ENCODE results near the gene KIAA1191.
A peak's percentile ranks its signal among the peaks of the same experiment; 100 is the strongest.

The KIAA1191 gene

DNA sequence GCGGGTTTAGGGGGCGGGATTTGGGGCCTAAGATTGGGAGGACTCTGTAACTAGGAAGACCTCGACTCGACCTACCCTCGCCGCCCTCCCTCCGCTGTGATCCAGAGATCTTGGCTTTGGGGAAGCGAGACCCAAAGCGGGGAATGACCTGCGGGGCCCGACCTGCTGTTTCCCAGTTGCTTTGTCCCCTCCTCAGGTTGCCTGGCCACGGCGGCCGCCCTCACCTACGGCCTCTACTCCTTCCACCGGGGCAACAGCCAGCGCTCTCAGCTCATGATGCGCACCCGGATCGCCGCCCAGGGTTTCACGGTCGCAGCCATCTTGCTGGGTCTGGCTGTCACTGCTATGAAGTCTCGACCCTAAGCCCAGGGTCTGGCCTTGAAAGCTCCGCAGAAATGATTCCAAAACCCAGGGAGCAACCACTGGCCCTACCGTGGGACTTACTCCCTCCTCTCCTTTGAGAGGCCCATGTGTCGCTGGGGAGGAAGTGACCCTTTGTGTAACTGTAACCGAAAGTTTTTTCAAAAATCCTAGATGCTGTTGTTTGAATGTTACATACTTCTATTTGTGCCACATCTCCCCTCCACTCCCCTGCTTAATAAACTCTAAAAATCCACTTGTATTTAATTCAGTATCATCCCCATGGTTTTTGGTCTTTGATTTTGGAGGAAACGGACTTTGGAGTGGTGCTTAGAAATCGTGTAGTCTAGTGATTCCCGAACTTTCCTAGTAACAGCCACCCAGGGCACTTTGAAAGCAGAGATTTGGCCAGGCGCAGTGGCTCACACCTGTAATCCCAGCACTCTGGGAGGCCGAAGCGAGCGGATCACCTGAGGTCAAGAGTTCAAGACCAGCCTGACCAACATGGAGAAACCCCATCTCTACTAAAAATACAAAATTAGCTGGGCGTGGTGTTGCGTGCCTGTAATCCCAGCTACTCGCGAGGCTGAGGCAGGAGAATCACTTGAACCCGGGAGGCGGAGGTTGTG, 27.9 kb upstream of the KIAA1191 start:
- in situ Hi-C loops (cut with HindIII; ENCODE audit: low sequenced_read_pairs), result no loop called here
- H3K4me3 ChIP-seq (ENCODE audit: low read depth, low read length), result peak overlapping the region; percentile 91
- no peak for DNase-seq (ENCODE audit: low read depth, low spot score)
- TF ChIP-seq, protein P1, sequence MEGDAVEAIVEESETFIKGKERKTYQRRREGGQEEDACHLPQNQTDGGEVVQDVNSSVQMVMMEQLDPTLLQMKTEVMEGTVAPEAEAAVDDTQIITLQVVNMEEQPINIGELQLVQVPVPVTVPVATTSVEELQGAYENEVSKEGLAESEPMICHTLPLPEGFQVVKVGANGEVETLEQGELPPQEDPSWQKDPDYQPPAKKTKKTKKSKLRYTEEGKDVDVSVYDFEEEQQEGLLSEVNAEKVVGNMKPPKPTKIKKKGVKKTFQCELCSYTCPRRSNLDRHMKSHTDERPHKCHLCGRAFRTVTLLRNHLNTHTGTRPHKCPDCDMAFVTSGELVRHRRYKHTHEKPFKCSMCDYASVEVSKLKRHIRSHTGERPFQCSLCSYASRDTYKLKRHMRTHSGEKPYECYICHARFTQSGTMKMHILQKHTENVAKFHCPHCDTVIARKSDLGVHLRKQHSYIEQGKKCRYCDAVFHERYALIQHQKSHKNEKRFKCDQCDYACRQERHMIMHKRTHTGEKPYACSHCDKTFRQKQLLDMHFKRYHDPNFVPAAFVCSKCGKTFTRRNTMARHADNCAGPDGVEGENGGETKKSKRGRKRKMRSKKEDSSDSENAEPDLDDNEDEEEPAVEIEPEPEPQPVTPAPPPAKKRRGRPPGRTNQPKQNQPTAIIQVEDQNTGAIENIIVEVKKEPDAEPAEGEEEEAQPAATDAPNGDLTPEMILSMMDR (IDR thresholded peaks at IDR 0.05; ENCODE audit: low read depth, low read length), result no peak

DNA sequence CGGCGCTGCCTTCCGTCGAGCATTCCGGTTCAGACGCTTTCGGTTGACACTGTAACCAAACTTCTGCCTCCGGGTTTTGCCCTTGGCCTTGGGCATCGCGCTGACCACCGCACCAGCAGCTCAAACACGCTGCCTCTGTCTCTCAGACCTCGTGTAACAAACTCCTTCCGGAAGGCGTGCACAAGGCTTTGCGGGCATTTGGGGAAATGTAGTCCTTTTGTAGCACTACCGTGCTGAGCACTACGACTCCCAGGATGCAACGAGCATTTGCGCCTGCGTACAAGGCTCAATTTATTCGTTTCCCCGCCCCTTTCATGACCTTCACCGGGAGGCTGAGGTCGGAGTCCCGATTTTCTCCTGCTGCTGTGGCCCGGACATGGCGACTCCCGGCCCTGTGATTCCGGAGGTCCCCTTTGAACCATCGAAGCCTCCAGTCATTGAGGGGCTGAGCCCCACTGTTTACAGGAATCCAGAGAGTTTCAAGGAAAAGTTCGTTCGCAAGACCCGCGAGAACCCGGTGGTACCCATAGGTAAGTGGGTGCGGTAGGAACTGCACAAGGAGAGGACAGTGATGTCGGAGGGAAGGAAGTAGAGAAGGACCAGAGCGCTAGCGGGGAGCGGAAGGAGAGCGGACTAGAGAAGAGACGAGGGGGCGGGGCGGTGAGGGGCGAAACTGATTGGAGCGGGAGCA, 27.0 kb upstream of the KIAA1191 start, which contains the start of the genes HIGD2A and NOP16:
Gene HIGD2A (plus strand): TSS at position 308 of the 691 bp plus-strand sequence. CDS start 69 bp downstream, at position 377.
Gene NOP16 (minus strand): TSS at position 155 of the 691 bp plus-strand sequence. CDS start 59 bp downstream, at position 96.
- peak within 1 kb of the TSS; percentile 91 for H3K4me3 ChIP-seq (ENCODE audit: low read depth, low read length)
- in situ Hi-C loops (cut with HindIII; ENCODE audit: low sequenced_read_pairs), result no loop called here
- TF ChIP-seq, protein P1 (IDR thresholded peaks at IDR 0.05; ENCODE audit: low read depth, low read length), result no peak
- DNase-seq (ENCODE audit: low read depth, low spot score), result peak; percentile 99

DNA sequence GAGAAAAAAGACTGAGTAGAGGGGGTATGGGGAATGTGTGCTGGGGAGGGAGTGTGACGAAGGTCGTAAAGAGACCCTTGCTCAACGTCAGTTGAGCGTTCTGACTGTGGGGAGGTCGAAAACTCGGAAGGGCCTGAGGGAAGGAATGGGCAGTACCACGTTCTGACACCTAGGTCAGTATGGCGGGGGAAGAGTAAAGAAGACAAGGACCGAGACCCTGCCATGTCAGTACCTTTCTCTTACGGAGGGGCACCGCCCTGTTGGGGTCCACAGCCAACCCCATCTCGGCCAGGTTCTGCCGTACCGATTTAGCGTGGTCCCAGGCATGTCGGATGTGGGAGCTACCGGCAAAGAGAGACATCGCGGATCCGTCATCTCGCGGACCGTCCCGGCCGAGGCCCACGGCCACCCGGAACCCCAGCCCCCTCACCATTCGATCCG, 26.5 kb upstream of the KIAA1191 start:
- H3K4me3 ChIP-seq (ENCODE audit: low read depth, low read length), result peak overlapping the region; percentile 91
- no peak for DNase-seq (ENCODE audit: low read depth, low spot score)
- in situ Hi-C loops (cut with HindIII; ENCODE audit: low sequenced_read_pairs), result no loop called here
- TF ChIP-seq, protein P1 (IDR thresholded peaks at IDR 0.05; ENCODE audit: low read depth, low read length), result no peak

DNA sequence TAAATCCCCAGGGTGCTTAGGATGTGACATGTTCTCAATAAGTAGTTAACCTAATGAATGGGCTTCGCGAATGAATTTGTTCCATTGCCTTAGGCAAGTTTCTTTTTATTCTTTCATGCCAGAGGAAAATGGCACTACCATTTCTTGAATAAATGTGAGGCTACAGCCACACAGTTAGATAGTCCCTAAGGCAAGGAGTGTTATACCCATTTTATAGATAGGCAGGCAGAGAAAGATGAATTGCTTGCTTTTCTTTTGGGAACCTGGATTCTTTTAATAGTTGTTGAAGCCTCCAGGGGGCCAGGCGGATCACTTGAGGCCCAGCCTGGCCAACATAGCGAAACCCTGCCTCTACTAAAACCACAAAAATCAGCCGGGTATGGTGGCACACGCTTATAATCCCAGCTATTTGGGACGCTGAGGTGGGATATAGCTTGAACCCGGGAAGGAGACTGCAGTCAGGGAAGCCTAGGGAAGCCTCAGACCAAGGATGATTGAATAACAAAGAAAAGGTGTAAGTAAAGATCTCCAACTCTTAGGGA, 25.9 kb upstream of the KIAA1191 start:
- in situ Hi-C loops (cut with HindIII; ENCODE audit: low sequenced_read_pairs), result no loop called here
- TF ChIP-seq, protein P1 (IDR thresholded peaks at IDR 0.05; ENCODE audit: low read depth, low read length), result no peak
- no peak for DNase-seq (ENCODE audit: low read depth, low spot score)
- H3K4me3 ChIP-seq (ENCODE audit: low read depth, low read length), result peak overlapping the region; percentile 91

DNA sequence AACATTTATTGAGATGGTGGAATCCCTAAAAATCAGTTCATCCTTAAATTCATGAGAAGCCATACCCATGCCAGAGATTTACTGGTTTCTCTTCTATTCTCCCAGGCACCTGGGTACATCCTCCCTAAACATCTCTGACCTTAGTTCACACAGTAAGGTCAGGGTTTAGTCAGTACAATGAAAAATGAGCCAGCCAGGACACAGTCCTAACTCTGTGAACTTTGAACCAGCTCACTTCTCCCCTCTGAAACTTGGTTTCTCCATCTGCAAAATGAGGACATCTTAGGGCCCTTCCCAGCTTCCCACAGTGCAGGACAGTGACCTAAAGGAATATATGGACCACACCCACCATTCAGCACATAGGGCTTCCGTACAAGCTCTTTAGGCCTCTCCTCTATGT, 24.9 kb upstream of the KIAA1191 start:
- TF ChIP-seq, protein P1 (IDR thresholded peaks at IDR 0.05; ENCODE audit: low read depth, low read length), result no peak
- H3K4me3 ChIP-seq (ENCODE audit: low read depth, low read length), result no peak overlapping the region

DNA sequence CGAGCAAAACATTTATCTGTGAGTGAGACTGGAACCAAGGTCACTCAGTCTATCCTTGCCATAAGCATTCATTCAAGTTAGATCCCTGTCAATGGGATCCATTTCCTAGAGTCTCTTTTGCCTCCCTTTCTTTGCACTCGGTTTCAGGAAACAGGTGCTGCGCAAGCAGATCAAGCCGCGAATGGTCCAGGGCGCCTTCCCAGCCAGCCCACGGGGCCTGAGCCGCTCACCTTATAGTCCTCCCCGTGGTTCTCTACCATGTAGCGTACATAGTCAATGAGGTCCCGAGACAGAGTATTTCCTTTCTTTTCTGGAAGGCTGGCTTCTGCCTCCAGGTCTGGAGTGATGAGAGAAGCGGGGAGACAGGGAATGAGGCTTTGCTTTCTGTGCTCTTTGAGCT, 23.4 kb upstream of the KIAA1191 start:
- TF ChIP-seq, protein P1 (IDR thresholded peaks at IDR 0.05; ENCODE audit: low read depth, low read length), result no peak
- no peak for DNase-seq (ENCODE audit: low read depth, low spot score)
- in situ Hi-C loops (cut with HindIII; ENCODE audit: low sequenced_read_pairs), result no loop called here
- H3K4me3 ChIP-seq (ENCODE audit: low read depth, low read length), result no peak overlapping the region

More for the DNA sequence above, 24.9 kb upstream of the KIAA1191 start:
- no peak for DNase-seq (ENCODE audit: low read depth, low spot score)
- in situ Hi-C loops (cut with HindIII; ENCODE audit: low sequenced_read_pairs), result no loop called here
